HTR-8/SVneo (cell line): ENCODE measurements around the gene CSNK1D.

Source experiments
- DNase-seq: peaks from one replicate; pipeline ENCODE4 v3.0.0; 2011; ENCODE audit warnings: low spot score, mixed read lengths; ENCODE audit not compliant: insufficient read length
- FAIRE-seq: peaks from 2 replicates; lab custom pipeline; 2011; peaks lifted over from hg19 to GRCh38; lab: Jason Lieb, UNC

CSNK1D gene

GRCh38 chr17:82297280-82297713 lies 23.8 kb upstream of the CSNK1D start:
- FAIRE-seq (no peak), DNase-seq (peak; percentile 68)

GRCh38 chr17:82296511-82297279 lies 23.2 kb upstream of the CSNK1D start:
- DNase-seq (no peak), FAIRE-seq (no peak)

- FAIRE-seq = no peak
Measured at GRCh38 chr17:82295472-82295814, 21.9 kb upstream of the CSNK1D start.

GRCh38 chr17:82294064-82294773 lies 20.7 kb upstream of the CSNK1D start:
- DNase-seq (no peak), FAIRE-seq (no peak)

More at GRCh38 chr17:82295472-82295814, 21.9 kb upstream of the CSNK1D start:
- no peak for DNase-seq

GRCh38 chr17:82292251-82293154 lies 19.0 kb upstream of the CSNK1D start:
- DNase-seq (peak; percentile 98), FAIRE-seq (peak; percentile 94)

GRCh38 chr17:82291582-82292250 lies 18.2 kb upstream of the CSNK1D start:
- no peak for DNase-seq
- no peak for FAIRE-seq

- FAIRE-seq (peak; percentile 73), DNase-seq (peak; percentile 69)
Measured at GRCh38 chr17:82287868-82288801, 14.6 kb upstream of the CSNK1D start.

GRCh38 chr17:82287013-82287867 lies 13.7 kb upstream of the CSNK1D start:
- FAIRE-seq (no peak), DNase-seq (no peak)

GRCh38 chr17:82285141-82285540 lies 11.6 kb upstream of the CSNK1D start:
- DNase-seq (no peak), FAIRE-seq (no peak)

GRCh38 chr17:82283208-82283749 lies 9.8 kb upstream of the CSNK1D start:
- DNase-seq = peak; percentile 91
- FAIRE-seq = peak; percentile 80

GRCh38 chr17:82282239-82283207 lies 9.0 kb upstream of the CSNK1D start:
- FAIRE-seq = no peak
- DNase-seq = no peak

GRCh38 chr17:82281502-82282238 lies 8.2 kb upstream of the CSNK1D start:
- DNase-seq (no peak), FAIRE-seq (peak; percentile 98)

- no peak for FAIRE-seq
- DNase-seq = no peak
Measured at GRCh38 chr17:82281076-82281475, 7.6 kb upstream of the CSNK1D start.

GRCh38 chr17:82280537-82280936 lies 7.0 kb upstream of the CSNK1D start:
- FAIRE-seq (no peak), DNase-seq (no peak)

- DNase-seq (no peak), FAIRE-seq (no peak)
Measured at GRCh38 chr17:82278786-82279391, 5.4 kb upstream of the CSNK1D start.

GRCh38 chr17:82278308-82278707 lies 4.8 kb upstream of the CSNK1D start:
- FAIRE-seq (peak; percentile 86), DNase-seq (no peak)
